HG02943 (cell line): ENCODE results near the gene KCNJ14.

Experiments
- ATAC-seq: cut with Tn5 transposase; IDR thresholded peaks from one replicate; pipeline ENCODE4 v1.9.1; 2021; ENCODE audit warnings: mild to moderate bottlenecking, low read depth, moderate library complexity; ENCODE audit not compliant: unreplicated experiment

Gene KCNJ14

DNA sequence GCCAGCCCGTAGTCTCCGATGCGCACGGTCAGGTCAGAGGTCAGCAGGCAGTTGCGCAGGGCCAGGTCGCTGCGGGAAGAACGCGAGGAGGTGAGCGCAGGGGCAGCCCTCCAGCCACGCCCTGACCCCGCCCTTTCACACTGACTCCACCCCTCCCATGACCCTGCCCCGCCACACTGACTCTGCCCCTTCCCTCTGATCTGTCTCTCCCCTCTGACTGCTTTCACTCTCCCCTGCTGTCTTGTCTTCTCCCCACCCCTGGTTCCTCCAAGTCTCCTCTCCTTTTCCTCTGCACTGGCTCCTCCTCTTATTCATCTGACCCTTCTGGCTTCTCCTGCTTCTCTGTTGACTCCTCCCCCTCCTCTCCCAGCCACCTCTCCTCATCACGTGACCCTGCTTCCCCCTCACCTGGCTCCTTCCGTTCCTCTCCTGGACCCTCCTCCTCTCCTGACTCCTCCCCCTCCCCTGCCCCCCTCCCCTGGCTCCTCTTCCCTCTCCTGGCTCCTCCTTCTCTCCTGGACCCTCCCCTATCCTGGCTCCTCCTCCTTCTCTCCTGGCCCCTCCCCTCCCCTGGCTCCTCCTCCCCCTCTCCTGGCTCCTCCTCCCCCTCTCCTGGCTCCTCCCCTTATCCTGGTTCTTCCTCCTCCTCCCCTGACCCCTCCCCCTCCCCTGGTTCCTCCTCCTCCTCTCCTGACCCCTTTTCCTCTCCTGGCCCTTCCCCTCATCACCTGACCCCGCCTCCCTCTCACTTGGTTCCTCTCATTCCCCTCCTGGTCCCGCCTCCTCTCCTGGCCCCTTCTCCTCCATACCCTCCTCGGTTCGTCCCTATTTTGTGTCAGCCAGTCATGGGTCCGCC, 46.3 kb downstream of the KCNJ14 start:
- ATAC-seq: no peak

DNA sequence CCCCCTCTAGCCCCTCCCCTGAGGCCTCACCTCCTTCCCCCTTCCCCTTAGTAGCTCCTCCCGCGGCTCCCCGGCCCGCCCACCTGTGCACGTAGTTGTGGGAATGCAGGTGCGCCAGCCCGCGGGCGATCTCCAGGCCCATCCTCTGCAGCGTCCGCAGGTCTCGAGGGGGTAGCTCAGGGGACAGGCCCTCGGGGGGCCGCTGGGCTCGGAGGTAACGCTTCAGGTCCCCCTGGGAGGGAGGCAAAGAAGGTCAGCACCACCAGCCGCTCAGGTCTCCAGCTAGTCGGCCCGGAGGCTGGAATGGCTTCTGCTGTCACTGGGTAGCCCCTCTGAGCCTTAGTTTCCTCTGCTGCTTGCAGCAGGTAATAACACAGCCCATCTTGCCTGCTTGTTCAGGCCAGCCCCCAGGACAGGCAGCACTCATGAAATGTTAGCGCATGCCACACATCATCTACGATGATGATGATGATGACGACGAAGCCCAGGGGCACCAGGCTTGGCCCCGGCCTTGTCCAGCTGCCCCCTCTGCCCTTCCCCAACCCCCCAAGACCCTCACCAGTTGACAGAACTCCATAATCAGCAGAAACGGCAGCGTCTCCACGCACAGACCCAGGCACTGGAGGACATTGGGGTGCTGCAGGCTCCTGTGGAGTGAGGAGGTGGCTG, 47.1 kb downstream of the KCNJ14 start:
- no peak for ATAC-seq

DNA sequence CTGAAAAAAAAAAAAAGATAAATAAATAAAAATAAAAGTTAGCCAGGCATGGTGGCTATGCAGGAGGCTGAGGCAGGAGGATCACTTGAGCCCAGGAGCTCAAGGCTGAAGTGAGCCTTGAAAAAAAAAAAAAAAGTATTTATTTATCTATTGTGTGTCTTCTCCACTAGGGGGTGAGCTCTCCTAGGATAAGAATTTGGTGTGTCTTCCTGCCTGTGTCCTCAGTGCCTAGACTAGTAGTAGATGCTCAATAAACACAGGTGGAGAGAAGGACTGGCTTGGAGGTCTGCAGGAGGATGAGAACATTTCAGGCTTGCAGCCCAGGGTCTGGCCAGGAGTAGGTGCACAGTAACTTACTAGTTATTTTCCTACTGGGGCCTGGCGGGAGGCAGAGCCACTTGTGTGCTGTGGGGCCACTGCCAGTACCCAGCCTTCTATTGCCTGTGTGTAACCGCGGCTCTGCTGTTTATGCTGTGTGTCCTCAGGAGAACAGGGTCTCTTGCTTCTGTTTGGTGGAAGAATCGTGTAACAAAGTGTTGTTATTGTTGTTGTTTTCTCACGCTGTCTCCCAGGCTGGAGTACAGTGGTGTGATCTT, 50.9 kb downstream of the KCNJ14 start:
- no peak for ATAC-seq

DNA sequence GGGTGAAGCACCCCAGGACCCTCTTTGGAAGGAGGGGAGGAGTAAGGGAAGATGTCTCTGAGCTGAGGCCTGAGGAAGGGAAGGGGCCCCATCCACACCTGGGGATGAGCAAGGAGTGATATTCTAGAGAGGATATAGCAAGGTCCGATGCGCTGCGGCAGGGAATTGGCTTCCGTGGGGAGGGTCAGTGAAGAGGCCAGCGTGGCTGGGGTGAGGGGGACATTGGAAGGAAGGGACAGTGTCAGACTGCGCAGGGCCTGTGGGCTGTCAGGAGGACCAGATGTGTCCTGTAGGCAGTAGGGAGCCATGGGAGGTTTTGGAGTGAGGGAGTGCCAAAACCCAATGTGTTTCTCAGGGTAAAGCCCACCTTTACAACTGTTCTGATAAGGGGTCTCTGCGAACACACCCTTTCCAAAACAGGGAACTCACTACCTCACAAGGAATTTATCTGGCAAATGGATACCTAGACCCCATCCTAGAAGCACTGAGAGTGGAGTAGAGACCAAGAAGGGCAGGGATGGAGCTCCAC, 52.6 kb downstream of the KCNJ14 start:
- ATAC-seq: no peak

DNA sequence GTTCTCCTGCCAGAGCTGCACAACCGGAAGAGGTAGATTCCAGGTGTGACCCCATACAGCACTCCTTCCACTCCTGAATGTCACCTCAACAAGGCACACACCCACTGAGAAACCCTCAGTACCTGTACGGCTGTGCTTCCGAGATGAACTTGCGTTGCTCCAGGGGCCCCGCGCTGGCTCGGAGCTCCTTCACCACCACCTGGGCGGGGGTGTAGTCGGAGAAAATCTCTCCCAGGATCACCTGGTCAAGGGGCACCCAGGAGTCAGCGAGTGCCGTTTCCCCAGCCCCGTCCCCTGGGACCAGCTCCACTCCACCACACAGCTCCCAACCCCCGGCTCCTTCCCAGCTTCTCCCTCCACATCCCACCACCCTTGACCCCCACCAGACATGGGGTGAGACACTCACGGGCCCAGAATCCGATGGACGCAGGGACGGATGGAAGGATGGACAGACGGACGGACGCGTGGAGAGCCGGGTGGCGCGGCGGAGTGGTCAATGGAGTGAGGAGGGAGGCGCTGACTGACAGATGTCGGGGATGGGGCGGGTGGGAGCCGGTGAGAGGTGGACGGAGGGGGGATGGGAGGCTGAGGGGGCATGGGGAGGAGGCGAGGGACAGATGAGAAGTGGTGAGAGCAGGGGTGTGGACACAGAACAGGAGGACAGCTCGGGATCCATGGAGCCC, 53.5 kb downstream of the KCNJ14 start:
- ATAC-seq: no peak

DNA sequence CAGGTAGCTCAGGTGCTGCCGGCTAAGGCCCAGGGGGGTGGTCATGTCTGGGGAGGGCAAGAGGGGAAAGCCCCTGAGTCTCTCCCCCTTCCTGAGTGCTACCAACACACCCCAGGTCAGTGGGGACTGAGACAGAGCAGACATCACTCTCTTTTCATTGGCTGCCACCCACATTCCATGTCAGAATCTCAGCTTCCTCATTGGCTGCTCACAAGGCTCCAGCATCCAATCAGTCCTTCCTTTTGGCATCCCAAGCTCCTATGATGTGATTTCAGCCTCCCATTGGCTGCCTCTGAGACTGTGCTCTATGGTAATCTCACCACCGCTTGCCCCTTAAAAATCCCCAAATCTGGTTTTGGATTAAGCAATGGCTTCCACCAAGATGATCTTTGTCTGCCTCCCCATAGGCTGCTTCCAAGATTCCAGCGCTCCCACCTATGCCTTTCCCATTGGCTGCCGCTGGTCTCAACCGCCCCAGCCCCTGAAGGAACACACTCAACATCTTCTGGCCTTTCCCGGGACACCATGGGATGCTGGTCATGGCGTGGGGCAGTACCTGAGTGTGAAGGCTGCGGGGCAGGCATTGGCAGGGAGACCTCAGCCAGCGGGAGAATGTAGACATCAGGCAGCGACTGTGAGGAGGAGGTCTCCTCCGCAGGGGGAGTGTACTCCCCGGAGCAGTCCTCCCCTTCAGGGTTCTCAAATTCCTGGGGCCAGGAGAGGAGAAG, 54.3 kb downstream of the KCNJ14 start:
- ATAC-seq: no peak

DNA sequence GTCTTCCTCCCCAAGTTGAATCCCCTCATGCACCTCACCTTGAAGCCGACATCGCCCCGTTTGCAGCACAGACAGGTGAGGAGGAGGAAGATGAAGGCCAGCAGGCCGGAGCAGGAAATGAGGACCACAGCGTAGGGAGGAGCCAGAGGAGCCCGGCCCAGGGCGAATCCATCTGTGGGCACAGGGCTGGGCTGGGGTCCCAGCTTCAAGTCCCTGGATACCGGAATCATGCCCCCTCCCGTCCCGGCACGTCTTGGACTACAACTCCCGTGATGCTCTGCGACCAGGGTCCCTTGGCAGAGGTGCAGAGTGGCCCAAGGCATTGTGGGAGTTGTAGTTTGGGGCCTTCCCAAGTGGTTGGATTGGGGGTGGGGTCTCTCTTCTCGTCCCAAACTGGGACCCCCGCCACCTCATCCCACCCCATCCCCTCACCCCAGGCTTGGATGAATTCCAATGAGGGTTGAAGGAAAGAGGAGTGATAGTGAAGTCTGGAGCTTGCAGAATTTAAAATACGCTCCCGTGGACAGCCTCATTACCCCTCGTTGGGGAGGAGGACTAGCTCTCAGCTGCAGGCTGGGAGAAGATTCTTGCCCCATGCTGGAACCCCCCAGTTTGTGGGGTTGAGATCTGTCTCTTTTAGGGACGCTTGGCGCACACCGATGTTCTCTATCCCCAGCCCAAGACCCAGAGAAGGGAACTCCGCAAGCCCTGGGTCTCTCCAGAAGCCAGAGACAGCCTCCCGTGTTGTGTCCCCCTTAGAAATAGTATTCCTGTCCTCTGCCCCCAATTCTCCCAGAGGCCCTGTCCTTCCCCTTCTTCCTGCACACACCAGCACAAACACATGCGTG, 55.3 kb downstream of the KCNJ14 start:
- no peak for ATAC-seq

DNA sequence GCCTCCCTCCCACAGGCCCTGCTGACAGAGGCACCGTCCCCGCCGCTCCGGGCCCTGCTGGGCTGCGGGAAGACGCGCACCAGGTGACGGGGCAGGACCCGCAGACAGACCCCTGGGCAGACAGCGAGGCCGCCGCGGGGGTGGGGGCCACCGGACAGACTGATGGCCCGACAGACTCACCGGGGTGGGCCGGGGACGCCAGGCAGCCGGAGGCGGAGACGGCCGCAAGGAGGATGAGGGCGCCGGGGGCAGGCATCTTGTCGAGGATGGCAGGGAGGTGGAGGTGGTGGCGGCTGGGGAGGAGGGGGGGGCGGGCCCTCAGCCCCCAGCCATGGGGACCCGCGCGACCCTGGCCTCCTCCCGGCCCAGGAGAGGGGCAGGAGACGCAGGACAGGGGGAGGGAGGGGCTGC, 56.0 kb downstream of the KCNJ14 start:
- ATAC-seq: no peak

DNA sequence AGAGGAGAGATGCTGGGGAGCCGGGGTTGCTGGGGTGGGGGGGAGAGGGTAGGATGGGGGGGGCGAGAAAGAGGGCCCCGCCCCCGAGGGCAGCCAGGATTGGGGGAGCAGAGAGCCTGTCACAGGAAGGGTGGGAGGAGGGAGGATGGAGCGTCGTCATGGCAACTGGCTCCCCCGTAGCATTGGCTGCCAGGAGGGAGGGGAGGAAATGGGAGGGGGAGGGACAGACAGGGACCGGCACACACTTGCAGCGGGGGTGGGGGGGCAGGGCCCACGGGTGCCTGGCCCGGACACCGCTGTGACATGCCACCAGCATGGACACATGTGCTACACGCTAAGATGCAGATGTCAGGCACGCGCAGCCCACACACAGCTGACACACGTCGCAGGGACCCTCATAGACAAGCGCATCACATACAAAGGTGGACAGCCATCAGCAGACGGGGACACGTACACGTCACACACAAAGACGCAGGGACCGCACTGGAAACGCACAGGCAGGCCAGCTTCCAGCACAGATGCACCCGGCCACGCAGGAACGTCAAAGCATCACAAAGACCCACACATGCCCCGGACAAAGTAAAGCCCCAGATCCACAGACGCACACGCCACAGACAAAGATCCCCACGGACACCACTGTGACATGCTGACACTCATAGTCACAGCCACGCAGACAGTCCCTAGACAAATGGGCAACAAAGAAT, 56.6 kb downstream of the KCNJ14 start, which contains the start of gene LMTK3:
LMTK3 (minus strand) TSS at position 36 of the 704 bp plus-strand sequence. CDS start 259 bp downstream, outside the sequence.
- ATAC-seq: no peak

DNA sequence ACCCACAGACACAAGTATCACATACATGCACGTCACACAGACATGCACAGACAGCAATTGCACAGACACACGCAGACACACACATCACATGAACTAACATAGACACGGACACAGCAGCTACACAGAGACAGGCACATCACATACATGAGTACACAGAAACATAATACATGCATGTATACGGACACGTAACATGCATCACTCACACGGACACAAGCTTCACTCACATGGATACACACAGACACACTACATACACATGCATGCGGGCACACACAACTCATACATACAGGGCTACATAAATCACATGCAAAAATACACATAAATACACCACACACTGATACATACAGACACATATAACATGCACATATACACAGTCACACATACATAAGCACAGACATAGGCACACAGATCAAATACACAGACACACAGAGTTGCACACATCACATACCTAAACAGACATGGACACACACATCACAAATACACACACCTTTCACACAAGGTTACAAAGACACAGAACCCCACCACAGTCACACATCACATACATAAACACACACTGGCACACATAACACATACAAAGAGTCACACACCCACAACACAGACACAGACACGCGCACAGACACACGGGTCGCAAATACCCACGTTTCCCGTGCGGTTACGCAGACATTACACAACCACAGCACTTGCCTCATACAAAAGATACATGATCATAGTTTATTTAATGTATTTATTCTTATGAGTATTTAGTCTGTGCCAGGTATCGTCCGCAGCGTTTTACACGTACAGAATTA, 57.3 kb downstream of the KCNJ14 start:
- ATAC-seq: no peak

DNA sequence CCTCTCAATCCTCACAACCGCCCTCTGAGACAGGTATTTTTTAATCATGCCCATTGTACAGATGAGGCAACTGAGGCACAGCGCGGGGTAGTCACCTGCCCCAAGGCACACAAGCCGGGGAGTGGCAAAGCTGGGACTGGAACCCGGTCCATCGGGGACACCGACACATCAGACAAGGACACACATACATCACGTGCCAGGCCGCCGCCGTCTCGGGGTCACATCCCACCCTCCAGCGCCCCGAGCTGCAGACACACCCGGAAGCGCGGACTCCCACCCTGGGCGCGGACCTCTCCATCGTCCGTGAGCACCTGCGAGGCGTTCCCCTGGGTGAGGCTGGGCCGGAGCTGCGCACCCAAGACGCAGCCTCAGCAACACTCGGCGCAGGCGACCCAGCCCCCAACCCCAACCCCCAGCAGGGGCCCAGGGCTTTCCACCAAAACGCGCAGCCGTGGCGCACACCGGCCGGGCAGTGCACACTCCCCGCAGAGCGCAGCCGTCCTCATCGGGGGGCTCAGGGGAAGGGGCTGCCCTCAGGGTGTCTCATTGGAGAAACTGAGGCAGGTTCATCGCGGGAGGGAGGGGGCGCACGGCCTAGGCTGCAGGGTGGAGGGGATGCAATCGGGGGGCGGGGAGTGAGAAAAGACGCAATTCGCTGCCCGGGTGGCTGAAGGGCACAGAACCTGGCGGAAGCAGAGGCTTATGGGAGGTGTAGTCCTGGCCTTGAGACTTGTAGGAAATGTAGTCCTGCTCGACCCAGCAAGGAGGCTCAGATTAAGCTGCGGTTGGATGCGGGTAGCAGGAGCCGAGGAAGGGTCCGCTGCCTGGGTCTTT, 58.1 kb downstream of the KCNJ14 start:
- no peak for ATAC-seq

DNA sequence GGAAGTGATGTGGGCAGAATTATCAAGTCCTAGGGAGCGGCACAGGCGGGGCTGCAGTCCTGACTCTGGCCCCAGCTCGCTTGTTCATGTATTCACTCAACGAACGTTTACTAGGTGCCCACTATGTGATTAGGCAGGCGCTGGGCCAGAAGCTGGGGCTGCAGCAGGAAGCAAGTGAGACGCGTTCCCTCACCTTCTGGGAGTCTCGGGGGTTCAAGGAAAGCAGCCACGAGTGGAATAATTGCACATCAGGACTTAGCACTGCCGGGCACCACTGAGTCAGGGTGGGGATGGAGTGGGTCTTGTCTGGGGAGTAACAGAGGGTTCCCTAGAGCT, 58.7 kb downstream of the KCNJ14 start:
- no peak for ATAC-seq

DNA sequence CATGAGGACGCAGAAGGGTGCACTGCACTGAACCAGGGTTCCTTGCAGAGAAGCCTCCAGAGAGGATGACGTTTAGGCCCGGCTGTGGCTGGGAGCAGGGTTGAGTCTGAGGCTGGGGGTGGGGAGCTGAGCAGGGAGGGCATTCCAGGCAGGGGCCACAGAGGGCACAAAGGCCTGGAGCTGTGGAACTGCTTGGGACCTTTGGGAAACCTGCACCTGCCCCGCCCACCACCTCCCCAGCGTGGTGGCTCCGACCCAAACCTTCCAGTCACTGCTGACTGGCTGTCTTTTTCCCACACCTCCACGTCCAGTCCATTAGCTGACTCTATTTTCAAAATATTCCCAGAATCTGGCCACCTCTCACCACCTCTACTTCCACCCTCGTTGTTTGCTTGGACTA, 61.2 kb downstream of the KCNJ14 start:
- no peak for ATAC-seq
